ENCODE data around the gene TMEM179. TPM values are rescaled to one million over a fixed set of nuclear protein-coding genes. Genes with fewer than 3 reads are reported as not detected.

The TMEM179 gene
- total and polyA plus RNA-seq, 2 experiments from 2014 or later: not detected

GRCh38 chr14:104586832-104587620 is 17.5 kb downstream of the TMEM179 start:
- in situ Hi-C loops (cut with MboI): no loop called here
- peak; percentile 39 for DNase-seq
- H3K27me3 ChIP-seq (replicated peaks; ENCODE audit: insufficient read depth): no peaks in the 10 kb centered on the region; the same call in none of the 2 replicates

DNA sequence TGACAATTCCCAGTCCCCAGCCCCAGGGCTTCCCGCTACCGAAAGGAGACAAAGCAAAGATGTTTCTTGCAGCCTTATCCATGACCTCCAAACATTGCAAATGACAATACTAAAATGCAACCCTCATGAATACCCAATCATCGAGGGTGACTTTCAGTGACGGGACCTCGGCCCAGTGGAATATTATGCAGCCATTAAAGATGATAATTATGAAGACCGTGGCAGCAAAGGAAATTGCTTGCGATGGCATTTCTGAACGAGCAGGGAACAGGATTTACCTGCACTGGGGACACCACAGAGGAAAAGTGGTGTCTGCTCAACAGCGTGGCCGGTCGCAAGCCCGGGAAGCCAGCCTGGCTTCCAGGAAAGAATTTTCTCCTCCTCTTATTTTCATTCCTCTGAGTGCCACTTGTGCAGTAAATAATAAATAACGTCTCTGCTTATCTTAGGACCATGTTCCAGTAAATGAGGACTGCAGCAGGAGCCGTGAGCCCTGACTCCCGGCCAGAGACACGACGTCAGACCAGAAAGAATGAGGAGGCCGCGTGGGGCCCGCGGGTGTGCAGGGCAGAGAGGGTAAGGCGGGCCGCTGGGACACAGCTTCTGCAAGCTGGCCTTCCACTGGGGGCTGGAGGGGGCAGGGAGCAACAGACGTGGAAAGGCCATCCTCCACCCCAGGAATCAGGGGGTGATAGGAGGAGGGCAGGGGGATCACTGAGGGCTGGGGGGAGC is 18.4 kb downstream of the TMEM179 start:
- H3K4me2 ChIP-seq (ENCODE audit: unreplicated experiment): no peak overlapping the region
- TF ChIP-seq EZH2phosphoT487 (IDR thresholded peaks at IDR 0.05; ENCODE audit: insufficient read depth, low read depth) (no peak), EZH2 (IDR thresholded peaks at IDR 0.05; ENCODE audit: insufficient read depth, poor library complexity, severe bottlenecking) (no peak)
- H3K27ac ChIP-seq: no peak overlapping the region
- H3K79me2 ChIP-seq (ENCODE audit: insufficient read depth): no peaks in the 10 kb centered on the region
- DNase-seq: peak; percentile 42
- WGBS, 2 experiments (ENCODE audit: low coverage in 1 of 2, low lambda C conversion rate in 2 of 2, missing lambda C conversion rate in 2 of 2): 33 to 35% methylated on average over 24 of the region's 24 CpGs
- H2AFZ ChIP-seq: no peak overlapping the region
- H3K9me2 ChIP-seq (ENCODE audit: insufficient read depth): no peaks in the 10 kb centered on the region
- no peaks in the 10 kb centered on the region for H3K36me3 ChIP-seq (ENCODE audit: low read depth)
- in situ Hi-C loops (cut with MboI): no loop called here
- H4K20me1 ChIP-seq (ENCODE audit: insufficient read depth): no peaks in the 10 kb centered on the region
- H3K4me3 ChIP-seq: no peak overlapping the region
- no peaks in the 10 kb centered on the region for H3F3A ChIP-seq (ENCODE audit: insufficient read depth)
- H3K27me3 ChIP-seq (replicated peaks; ENCODE audit: insufficient read depth): no peaks in the 10 kb centered on the region; the same call in none of the 2 replicates
- no peaks in the 10 kb centered on the region for H3K4me1 ChIP-seq (ENCODE audit: insufficient read depth)
- H3K9ac ChIP-seq: no peak overlapping the region
- no peaks in the 10 kb centered on the region for H3K9me3 ChIP-seq (ENCODE audit: low read depth)

More at GRCh38 chr14:104586832-104587620, 17.5 kb downstream of the TMEM179 start:
- H3K36me3 ChIP-seq (ENCODE audit: low read depth): no peaks in the 10 kb centered on the region
- H3K4me1 ChIP-seq (ENCODE audit: insufficient read depth): no peaks in the 10 kb centered on the region
- H3K9me3 ChIP-seq (ENCODE audit: low read depth): no peaks in the 10 kb centered on the region
- H3K9me2 ChIP-seq (ENCODE audit: insufficient read depth): no peaks in the 10 kb centered on the region
- H3F3A ChIP-seq (ENCODE audit: insufficient read depth): no peaks in the 10 kb centered on the region
- H2AFZ ChIP-seq: no peak overlapping the region
- no peaks in the 10 kb centered on the region for H3K79me2 ChIP-seq (ENCODE audit: insufficient read depth)
- TF ChIP-seq EZH2phosphoT487 (IDR thresholded peaks at IDR 0.05; ENCODE audit: insufficient read depth, low read depth) (no peak), EZH2 (IDR thresholded peaks at IDR 0.05; ENCODE audit: insufficient read depth, poor library complexity, severe bottlenecking) (no peak)
- H3K9ac ChIP-seq: no peak overlapping the region
- no peak overlapping the region for H3K27ac ChIP-seq
- no peaks in the 10 kb centered on the region for H4K20me1 ChIP-seq (ENCODE audit: insufficient read depth)
- 27 to 42% methylated on average over 13 to 19 of the region's 19 CpGs for WGBS, 2 experiments (ENCODE audit: low coverage in 1 of 2, low lambda C conversion rate in 2 of 2, missing lambda C conversion rate in 2 of 2)
- H3K4me3 ChIP-seq: no peak overlapping the region
- H3K4me2 ChIP-seq (ENCODE audit: unreplicated experiment): no peak overlapping the region

DNA sequence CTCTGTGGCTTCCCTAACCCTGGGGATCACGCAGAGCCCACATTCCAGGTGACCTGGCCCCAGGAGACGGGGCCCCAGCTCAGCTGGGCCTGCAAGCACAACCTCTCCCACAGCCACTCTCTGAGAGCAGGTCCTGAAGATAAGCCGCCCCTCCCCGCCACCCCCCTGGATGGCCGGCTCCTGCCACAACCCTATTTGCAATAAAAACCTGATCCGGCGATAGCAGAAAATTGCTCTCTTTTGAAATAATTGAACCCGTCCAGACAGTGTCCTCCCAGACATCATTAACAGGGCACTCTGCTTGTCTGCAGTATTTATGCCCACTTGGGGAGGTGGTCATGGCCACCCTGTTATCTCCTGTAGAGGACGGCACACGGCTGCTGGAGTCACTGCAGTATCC is 20.0 kb downstream of the TMEM179 start:
- in situ Hi-C loops (cut with MboI): no loop called here
- TF ChIP-seq EZH2phosphoT487 (IDR thresholded peaks at IDR 0.05; ENCODE audit: insufficient read depth, low read depth) (no peak), EZH2 (IDR thresholded peaks at IDR 0.05; ENCODE audit: insufficient read depth, poor library complexity, severe bottlenecking) (no peak)
- no peaks in the 10 kb centered on the region for H3K9me2 ChIP-seq (ENCODE audit: insufficient read depth)
- no peaks in the 10 kb centered on the region for H3F3A ChIP-seq (ENCODE audit: insufficient read depth)
- no peaks in the 10 kb centered on the region for H3K9me3 ChIP-seq (ENCODE audit: low read depth)
- H3K27me3 ChIP-seq (replicated peaks; ENCODE audit: insufficient read depth): no peaks in the 10 kb centered on the region; the same call in none of the 2 replicates
- H3K79me2 ChIP-seq (ENCODE audit: insufficient read depth): no peaks in the 10 kb centered on the region
- no peak overlapping the region for H3K9ac ChIP-seq
- DNase-seq: no peak
- no peaks in the 10 kb centered on the region for H3K36me3 ChIP-seq (ENCODE audit: low read depth)
- no peak overlapping the region for H3K27ac ChIP-seq
- no peak overlapping the region for H3K4me3 ChIP-seq
- WGBS, 2 experiments (ENCODE audit: low coverage in 1 of 2, low lambda C conversion rate in 2 of 2, missing lambda C conversion rate in 2 of 2): 55 to 59% methylated on average over 8 to 10 of the region's 10 CpGs
- H3K4me1 ChIP-seq (ENCODE audit: insufficient read depth): no peaks in the 10 kb centered on the region
- no peak overlapping the region for H3K4me2 ChIP-seq (ENCODE audit: unreplicated experiment)
- no peaks in the 10 kb centered on the region for H4K20me1 ChIP-seq (ENCODE audit: insufficient read depth)
- H2AFZ ChIP-seq: no peak overlapping the region

DNA sequence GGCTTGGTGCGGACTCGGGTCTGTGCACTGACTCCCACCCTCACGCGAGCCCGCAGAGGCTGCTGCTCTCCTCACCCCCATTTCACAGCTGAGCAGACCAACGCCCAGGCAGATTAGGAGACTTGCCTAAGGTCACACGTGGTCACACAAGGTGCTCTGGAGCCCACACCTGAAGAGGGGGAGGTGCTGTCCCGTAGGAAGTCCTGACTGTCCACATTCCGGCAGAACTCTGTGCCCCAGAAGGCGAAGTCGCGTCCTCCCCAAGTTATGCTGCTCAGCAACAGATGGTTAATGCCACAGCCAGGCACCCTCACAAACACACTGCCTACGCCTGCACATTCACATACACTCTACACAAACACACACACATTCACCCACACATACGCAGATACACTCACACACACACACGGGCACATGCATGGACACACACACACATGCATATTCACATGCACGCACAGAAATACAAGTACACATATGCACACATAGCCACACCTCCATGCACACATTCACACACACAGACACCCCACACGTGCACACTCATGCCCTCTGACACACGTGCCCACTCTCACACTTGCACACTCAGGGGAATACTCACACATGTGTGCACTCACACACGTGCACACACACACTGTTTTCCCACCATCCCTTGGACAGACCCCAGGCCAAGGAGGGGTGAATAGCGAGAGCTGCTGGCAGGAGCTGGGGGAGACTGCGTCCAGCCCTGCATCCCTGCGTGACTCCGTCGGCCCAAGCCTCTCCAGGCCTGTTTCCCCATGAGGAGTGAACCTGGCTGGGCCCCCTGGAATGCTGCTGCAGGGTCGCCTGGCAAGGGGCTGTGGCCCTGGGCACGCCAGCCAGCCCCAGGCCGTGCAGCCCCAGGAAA is 20.9 kb downstream of the TMEM179 start:
- WGBS, 2 experiments (ENCODE audit: low coverage in 1 of 2, low lambda C conversion rate in 2 of 2, missing lambda C conversion rate in 2 of 2): 53 to 54% methylated on average over 24 to 27 of the region's 27 CpGs
- H3K9me3 ChIP-seq (ENCODE audit: low read depth): no peaks in the 10 kb centered on the region

More for the DNA sequence above, 20.9 kb downstream of the TMEM179 start:
- H2AFZ ChIP-seq: no peak overlapping the region
- H3K27ac ChIP-seq: no peak overlapping the region
- no peaks in the 10 kb centered on the region; the same call in none of the 2 replicates for H3K27me3 ChIP-seq (replicated peaks; ENCODE audit: insufficient read depth)
- H3F3A ChIP-seq (ENCODE audit: insufficient read depth): no peaks in the 10 kb centered on the region
- TF ChIP-seq EZH2 (IDR thresholded peaks at IDR 0.05; ENCODE audit: insufficient read depth, poor library complexity, severe bottlenecking): no peak
- TF ChIP-seq EZH2phosphoT487 (IDR thresholded peaks at IDR 0.05; ENCODE audit: insufficient read depth, low read depth): no peak
- no peaks in the 10 kb centered on the region for H3K4me1 ChIP-seq (ENCODE audit: insufficient read depth)
- H3K4me2 ChIP-seq (ENCODE audit: unreplicated experiment): no peak overlapping the region
- no peaks in the 10 kb centered on the region for H3K79me2 ChIP-seq (ENCODE audit: insufficient read depth)
- no peak overlapping the region for H3K4me3 ChIP-seq
- no peak overlapping the region for H3K9ac ChIP-seq
- H3K9me2 ChIP-seq (ENCODE audit: insufficient read depth): no peaks in the 10 kb centered on the region
- in situ Hi-C loops (cut with MboI): no loop called here
- no peaks in the 10 kb centered on the region for H3K36me3 ChIP-seq (ENCODE audit: low read depth)
- no peak for DNase-seq
- no peaks in the 10 kb centered on the region for H4K20me1 ChIP-seq (ENCODE audit: insufficient read depth)

Data from GM23248 (cell line).